NOMO-1 treated with DMSO at 0.1 percent for 48 hours (cell line): ENCODE measurements around the gene PDZRN3.

ENCODE experiments used
- DNase-seq: peaks from one replicate; lab custom pipeline; 2025; ENCODE audit not compliant: unreplicated experiment; lab: John Stamatoyannopoulos, UW

Gene PDZRN3

GRCh38 chr3:73353649-73354217, 271.0 kb downstream of the PDZRN3 start:
- no peak for DNase-seq

- no peak for DNase-seq
Measured at GRCh38 chr3:73352841-73353645, 271.7 kb downstream of the PDZRN3 start.

GRCh38 chr3:73351423-73352071, 273.2 kb downstream of the PDZRN3 start:
- DNase-seq = no peak

- DNase-seq = no peak
Measured at GRCh38 chr3:73350996-73351395, 273.7 kb downstream of the PDZRN3 start.

- DNase-seq = no peak
Measured at GRCh38 chr3:73349657-73350056, 275.1 kb downstream of the PDZRN3 start.

- DNase-seq = no peak
Measured at GRCh38 chr3:73342077-73342476, 282.7 kb downstream of the PDZRN3 start.

GRCh38 chr3:73341272-73341935, 283.3 kb downstream of the PDZRN3 start:
- DNase-seq = no peak

GRCh38 chr3:73332558-73332957, 292.2 kb downstream of the PDZRN3 start:
- DNase-seq = no peak
